A549 (cell line): ENCODE results near the gene RGP1.

Experiments
- HDAC2 ChIP-seq: fragments of 200-600 bp; sonication (generic); IDR thresholded peaks from 2 replicates; pipeline ENCODE4 v1.6.1; 2016
- POLR2A ChIP-seq: IDR thresholded peaks from 2 replicates; pipeline ENCODE4 v1.6.1; 2012; ENCODE audit warnings: mild to moderate bottlenecking, low read length
- SMC3 ChIP-seq: fragments of >200 bp; sonication (Bioruptor Twin); formaldehyde crosslinking; IDR thresholded peaks from 3 replicates; pipeline ENCODE4 v1.6.1; 2018; ENCODE audit warnings: inconsistent platforms
- TP53 ChIP-seq: fragments of 250-450 bp; sonication (Bioruptor Pico); IDR thresholded peaks from 2 replicates; pipeline ENCODE4 v1.5.0; 2021; ENCODE audit warnings: mild to moderate bottlenecking, moderate library complexity
- TF ChIP-seq, protein P1 (sequence below): fragments of >200 bp; sonication (Bioruptor Twin); formaldehyde crosslinking; IDR thresholded peaks from 3 replicates; pipeline ENCODE4 v1.5.1; 2016
- TF ChIP-seq, protein P2 (sequence below): fragments of 250-450 bp; sonication (Bioruptor Pico); IDR thresholded peaks from 2 replicates; pipeline ENCODE4 v1.5.0; 2021; ENCODE audit warnings: mild to moderate bottlenecking, moderate library complexity, borderline replicate concordance

DNA sequence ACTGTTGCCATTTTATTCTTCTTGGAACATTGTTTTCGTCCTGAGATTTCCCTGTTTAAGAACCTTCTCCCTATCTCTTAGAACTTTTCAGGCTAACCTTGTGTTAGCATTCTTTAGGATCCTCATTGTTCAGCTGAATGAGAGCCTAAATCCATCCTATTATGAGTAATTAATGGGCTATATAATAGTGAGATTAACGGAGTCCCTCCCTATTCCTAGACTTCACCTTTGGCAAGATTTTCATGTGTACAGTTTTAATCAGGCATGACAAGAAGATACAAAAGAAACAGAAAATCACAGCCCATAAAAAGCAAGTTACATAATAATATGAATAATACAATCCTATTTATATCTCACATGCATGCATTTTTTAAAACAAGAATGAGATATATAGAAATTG lies 14.1 kb downstream of the RGP1 start:
- TF ChIP-seq, protein P1, sequence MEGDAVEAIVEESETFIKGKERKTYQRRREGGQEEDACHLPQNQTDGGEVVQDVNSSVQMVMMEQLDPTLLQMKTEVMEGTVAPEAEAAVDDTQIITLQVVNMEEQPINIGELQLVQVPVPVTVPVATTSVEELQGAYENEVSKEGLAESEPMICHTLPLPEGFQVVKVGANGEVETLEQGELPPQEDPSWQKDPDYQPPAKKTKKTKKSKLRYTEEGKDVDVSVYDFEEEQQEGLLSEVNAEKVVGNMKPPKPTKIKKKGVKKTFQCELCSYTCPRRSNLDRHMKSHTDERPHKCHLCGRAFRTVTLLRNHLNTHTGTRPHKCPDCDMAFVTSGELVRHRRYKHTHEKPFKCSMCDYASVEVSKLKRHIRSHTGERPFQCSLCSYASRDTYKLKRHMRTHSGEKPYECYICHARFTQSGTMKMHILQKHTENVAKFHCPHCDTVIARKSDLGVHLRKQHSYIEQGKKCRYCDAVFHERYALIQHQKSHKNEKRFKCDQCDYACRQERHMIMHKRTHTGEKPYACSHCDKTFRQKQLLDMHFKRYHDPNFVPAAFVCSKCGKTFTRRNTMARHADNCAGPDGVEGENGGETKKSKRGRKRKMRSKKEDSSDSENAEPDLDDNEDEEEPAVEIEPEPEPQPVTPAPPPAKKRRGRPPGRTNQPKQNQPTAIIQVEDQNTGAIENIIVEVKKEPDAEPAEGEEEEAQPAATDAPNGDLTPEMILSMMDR = no peak
- TF ChIP-seq TP53 (CRISPR knock-in tag) = no peak
- no peak for TF ChIP-seq HDAC2
- TF ChIP-seq, protein P2, sequence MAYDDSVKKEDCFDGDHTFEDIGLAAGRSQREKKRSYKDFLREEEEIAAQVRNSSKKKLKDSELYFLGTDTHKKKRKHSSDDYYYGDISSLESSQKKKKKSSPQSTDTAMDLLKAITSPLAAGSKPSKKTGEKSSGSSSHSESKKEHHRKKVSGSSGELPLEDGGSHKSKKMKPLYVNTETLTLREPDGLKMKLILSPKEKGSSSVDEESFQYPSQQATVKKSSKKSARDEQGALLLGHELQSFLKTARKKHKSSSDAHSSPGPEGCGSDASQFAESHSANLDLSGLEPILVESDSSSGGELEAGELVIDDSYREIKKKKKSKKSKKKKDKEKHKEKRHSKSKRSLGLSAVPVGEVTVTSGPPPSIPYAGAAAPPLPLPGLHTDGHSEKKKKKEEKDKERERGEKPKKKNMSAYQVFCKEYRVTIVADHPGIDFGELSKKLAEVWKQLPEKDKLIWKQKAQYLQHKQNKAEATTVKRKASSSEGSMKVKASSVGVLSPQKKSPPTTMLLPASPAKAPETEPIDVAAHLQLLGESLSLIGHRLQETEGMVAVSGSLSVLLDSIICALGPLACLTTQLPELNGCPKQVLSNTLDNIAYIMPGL (CRISPR knock-in tag) = no peak
- no peak for TF ChIP-seq POLR2A
- no peak for TF ChIP-seq SMC3
